OCI-LY7 (cell line): ENCODE measurements around the gene HRK. TPM values are rescaled to one million over a fixed set of nuclear protein-coding genes. Genes with fewer than 3 reads are reported as not detected.

Source experiments
- BruUV-seq: library from RNA; stranded (reverse); fragments of 400-500 nt; replicated peaks from 2 replicates; lab custom pipeline; 2021; lab: Mats Ljungman, UMichigan
- CTCF ChIA-PET: fragments of 300-600 bp; sonication (Branson Sonifier 250); formaldehyde crosslinking; loops from one replicate; lab custom pipeline; 2022; ENCODE audit warnings: antibody characterized with exemption; ENCODE audit not compliant: unreplicated experiment; lab: Charles Lee
- POLR2A ChIA-PET: fragments of 300-600 bp; sonication (Branson Sonifier 250); formaldehyde crosslinking; loops from one replicate; lab custom pipeline; 2022; ENCODE audit warnings: antibody characterized with exemption; lab: Charles Lee
- DNase-seq: peaks from one replicate; pipeline ENCODE4 v3.0.0-alpha.2; 2015; ENCODE audit warnings: low spot score
- H2AFZ ChIP-seq: fragments of 200-600 bp; sonication (generic), shearing (Covaris generic); 2 replicates; pipeline ENCODE4 v1.6.1; 2014; ENCODE audit warnings: mild to moderate bottlenecking, antibody characterized with exemption, low read length, moderate library complexity
- H3K27ac ChIP-seq: fragments of 200-600 bp; sonication (generic); 2 replicates; pipeline ENCODE4 v1.5.1; 2014; ENCODE audit warnings: mixed run types, low read depth, mild to moderate bottlenecking, moderate library complexity, low read length, inconsistent platforms; ENCODE audit not compliant: poor library complexity, severe bottlenecking
- H3K36me3 ChIP-seq: fragments of 200-600 bp; sonication (generic); 2 replicates; pipeline ENCODE4 v1.6.1; 2014; ENCODE audit warnings: mild to moderate bottlenecking, antibody characterized with exemption, low read length, moderate library complexity, mixed read lengths; ENCODE audit not compliant: insufficient read depth
- H3K4me1 ChIP-seq: fragments of 200-600 bp; sonication (generic); 2 replicates; pipeline ENCODE4 v1.5.1; 2014; ENCODE audit warnings: mild to moderate bottlenecking, low read length; ENCODE audit not compliant: insufficient read depth, poor library complexity, severe bottlenecking
- H3K4me2 ChIP-seq: fragments of 200-600 bp; sonication (generic); 2 replicates; pipeline ENCODE4 v1.6.1; 2014; ENCODE audit warnings: mild to moderate bottlenecking, low read length
- H3K4me3 ChIP-seq: fragments of 200-600 bp; sonication (generic); 2 replicates; pipeline ENCODE4 v1.5.1; 2014; ENCODE audit warnings: mild to moderate bottlenecking, low read depth, low read length; ENCODE audit not compliant: poor library complexity, severe bottlenecking
- H3K79me2 ChIP-seq: fragments of 200-600 bp; sonication (generic); 2 replicates; pipeline ENCODE4 v1.6.1; 2016; ENCODE audit warnings: low read depth, mild to moderate bottlenecking, low read length, moderate library complexity, mixed read lengths; ENCODE audit not compliant: insufficient read depth
- H3K9me2 ChIP-seq: fragments of 200-600 bp; sonication (generic); 2 replicates; pipeline ENCODE4 v1.6.1; 2016; ENCODE audit warnings: mild to moderate bottlenecking, low read length, mixed read lengths; ENCODE audit not compliant: insufficient read depth
- H3K9me3 ChIP-seq: fragments of 200-600 bp; sonication (generic); 2 replicates; pipeline ENCODE4 v1.6.1; 2014; ENCODE audit warnings: mild to moderate bottlenecking, mixed run types, low read length, mixed read lengths
- H4K20me1 ChIP-seq: fragments of 200-600 bp; sonication (generic); 2 replicates; pipeline ENCODE4 v1.6.1; 2014; ENCODE audit warnings: mild to moderate bottlenecking, antibody characterized with exemption, low read length, moderate library complexity, mixed read lengths; ENCODE audit not compliant: insufficient read depth
- EZH2phosphoT487 ChIP-seq: fragments of 200-600 bp; sonication (generic); IDR thresholded peaks from 2 replicates; pipeline ENCODE4 v1.6.1; 2018; ENCODE audit warnings: low read depth, borderline replicate concordance, mild to moderate bottlenecking, mixed run types, antibody characterized with exemption, low read length, moderate library complexity, mixed read lengths
- intact Hi-C: fragments of 100-400 bp; cut with micrococcal nuclease; formaldehyde crosslinking; loops from one replicate; pipeline ENCODE4 v1.10.0; 2022; ENCODE audit not compliant: unreplicated experiment
- total RNA-seq, 2 experiments: library from RNA; depleted of rRNA in 1 of 2; stranded (reverse); fragments of >200 nt in 1 of 2; shearing (Covaris generic) in 1 of 2; gene quantifications; 2 replicates each; pipeline ENCODE4 v1.2.3, GENCODE V29; 2014 to 2022
- TF ChIP-seq, protein P1 (sequence below): fragments of 200-600 bp; sonication (generic); conservative IDR thresholded peaks from 2 replicates; pipeline ENCODE4 v1.5.1; 2014; ENCODE audit warnings: mild to moderate bottlenecking, antibody characterized with exemption, low read length, moderate library complexity, mixed read lengths

HRK gene
- total RNA-seq, 2 experiments from 2014 or later: 16.5 to 17.8 TPM

GRCh38 chr12:116881877-116882507, 751 bp upstream of the HRK start:
- no peaks in the 10 kb centered on the region for H3K9me3 ChIP-seq
- DNase-seq: peak; percentile 37
- peak overlapping the region; percentile 9 for H3K27ac ChIP-seq
- BruUV-seq: no TSS peak
- no peaks in the 10 kb centered on the region; the same call in 1 of the 2 replicates for H3K79me2 ChIP-seq
- no peak for TF ChIP-seq EZH2phosphoT487
- TF ChIP-seq, protein P1, sequence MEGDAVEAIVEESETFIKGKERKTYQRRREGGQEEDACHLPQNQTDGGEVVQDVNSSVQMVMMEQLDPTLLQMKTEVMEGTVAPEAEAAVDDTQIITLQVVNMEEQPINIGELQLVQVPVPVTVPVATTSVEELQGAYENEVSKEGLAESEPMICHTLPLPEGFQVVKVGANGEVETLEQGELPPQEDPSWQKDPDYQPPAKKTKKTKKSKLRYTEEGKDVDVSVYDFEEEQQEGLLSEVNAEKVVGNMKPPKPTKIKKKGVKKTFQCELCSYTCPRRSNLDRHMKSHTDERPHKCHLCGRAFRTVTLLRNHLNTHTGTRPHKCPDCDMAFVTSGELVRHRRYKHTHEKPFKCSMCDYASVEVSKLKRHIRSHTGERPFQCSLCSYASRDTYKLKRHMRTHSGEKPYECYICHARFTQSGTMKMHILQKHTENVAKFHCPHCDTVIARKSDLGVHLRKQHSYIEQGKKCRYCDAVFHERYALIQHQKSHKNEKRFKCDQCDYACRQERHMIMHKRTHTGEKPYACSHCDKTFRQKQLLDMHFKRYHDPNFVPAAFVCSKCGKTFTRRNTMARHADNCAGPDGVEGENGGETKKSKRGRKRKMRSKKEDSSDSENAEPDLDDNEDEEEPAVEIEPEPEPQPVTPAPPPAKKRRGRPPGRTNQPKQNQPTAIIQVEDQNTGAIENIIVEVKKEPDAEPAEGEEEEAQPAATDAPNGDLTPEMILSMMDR: no peak
- no peaks in the 10 kb centered on the region for H4K20me1 ChIP-seq
- POLR2A ChIA-PET: interaction anchor here (0.7 to 1.1 kb wide), 6 partner anchors 10 to 181 kb away, joined by 3 to 4 read pairs (median 4); no protein-coding TSS in a partner anchor
- no peaks in the 10 kb centered on the region for H3K9me2 ChIP-seq
- CTCF ChIA-PET: interaction anchor here (0.8 to 1.8 kb wide), 3 partner anchors 173 to 181 kb away, joined by 4 to 13 read pairs (median 4); no protein-coding TSS in a partner anchor
- H3K4me3 ChIP-seq: peak overlapping the region; percentile 76
- H2AFZ ChIP-seq: peak overlapping the region; percentile 50; the same call in 1 of the 2 replicates
- peaks cover 12% of the 10 kb centered on the region for H3K36me3 ChIP-seq
- intact Hi-C loops: loop anchor here (1.0 to 10.0 kb wide), 6 partner anchors 63 to 233 kb away; partner anchors contain the start of genes RNFT2 and SPRING1
- H3K4me2 ChIP-seq: peak overlapping the region; percentile 96
- peaks cover 50% of the 10 kb centered on the region for H3K4me1 ChIP-seq

- Histone ChIP-seq H3K79me2 (no peaks in the 10 kb centered on the region; the same call in 1 of the 2 replicates), H3K9me3 (no peaks in the 10 kb centered on the region), H3K4me1 (peaks cover 46% of the 10 kb centered on the region), H3K4me3 (peak overlapping the region; percentile 76), H3K36me3 (peaks cover 12% of the 10 kb centered on the region), H4K20me1 (no peaks in the 10 kb centered on the region), H2AFZ (peak overlapping the region; percentile 12; the same call in 1 of the 2 replicates), H3K9me2 (no peaks in the 10 kb centered on the region), H3K4me2 (peak overlapping the region; percentile 96), H3K27ac (peak overlapping the region; percentile 57)
- ChIA-PET POLR2A (interaction anchor here (0.6 to 2.3 kb wide), 15 partner anchors 11 to 172 kb away, joined by 3 to 12 read pairs (median 4); partner anchors contain the start of gene FBXW8), CTCF (interaction anchor here (1.0 to 2.3 kb wide), 4 partner anchors 22 to 178 kb away, joined by 3 to 7 read pairs (median 6); no protein-coding TSS in a partner anchor)
- no peak for TF ChIP-seq EZH2phosphoT487
- TF ChIP-seq, protein P1: peak; percentile 49; the same call in 1 of the 2 replicates
- DNase-seq: peak; percentile 93
- intact Hi-C loops: loop anchor here (1.0 to 10.0 kb wide), 5 partner anchors 62 to 234 kb away; partner anchors contain the start of genes RNFT2 and SPRING1
- no TSS peak for BruUV-seq
Observed at GRCh38 chr12:116880817-116881324, 370 bp downstream of the HRK start.
